PC-9 (cell line): Measurements from ENCODE around the gene NXF1.

ENCODE experiments used
- CTCF ChIP-seq: fragments of 200-600 bp; sonication (generic); conservative IDR thresholded peaks from 2 replicates; pipeline ENCODE4 v1.6.1; 2017; ENCODE audit warnings: mixed run types, antibody characterized with exemption, mild to moderate bottlenecking, moderate library complexity
- EZH2 ChIP-seq: fragments of 200-600 bp; sonication (generic); IDR thresholded peaks from 2 replicates; pipeline ENCODE4 v1.8.0; 2017; ENCODE audit warnings: antibody characterized with exemption, low read depth

GRCh38 chr11:62782753-62783152, 22.5 kb downstream of the NXF1 start:
- TF ChIP-seq EZH2 (no peak), CTCF (no peak)
